Right lobe of liver (tissue), 6 donors: Measurements from ENCODE around the gene SAXO1. TPM values are rescaled to one million over a fixed set of nuclear protein-coding genes. Genes with fewer than 3 reads are reported as not detected.

Experiments used
- ATAC-seq, 4 donors: fragments of 200-7000 bp; cut with Tn5 transposase; one replicate each; pipeline ENCODE4 v1.9.1; 2020; ENCODE audit warnings: mild to moderate bottlenecking in 4 of 4, moderate library complexity in 4 of 4
- DNase-seq, 3 donors: peaks; one replicate each; pipeline ENCODE4 v3.0.0-alpha.2; 2020
- H3K27ac ChIP-seq, 3 donors: fragments of 200-600 bp; one replicate each; pipeline ENCODE4 v1.8.0; 2022
- H3K27me3 ChIP-seq, 2 donors: fragments of 200-600 bp; one replicate each; pipeline ENCODE4 v1.8.0; 2022
- H3K36me3 ChIP-seq, 4 donors: fragments of 200-600 bp; sonication (generic) in 1 of 4; one replicate each; pipeline versions ENCODE4 v1.5.1 to v1.8.0; 2017 to 2022; ENCODE audit warnings: control low read depth in 1 of 4
- H3K4me1 ChIP-seq, 4 donors: fragments of 200-600 bp; sonication (generic) in 1 of 4; one replicate each; pipeline versions ENCODE4 v1.5.1 to v1.8.0; 2017 to 2022; ENCODE audit warnings: control low read depth in 1 of 4
- H3K4me3 ChIP-seq, 3 donors: fragments of 200-600 bp; one replicate each; pipeline ENCODE4 v1.8.0; 2022
- H3K9me3 ChIP-seq, 4 donors: fragments of 200-600 bp; sonication (generic) in 1 of 4; one replicate each; pipeline versions ENCODE4 v1.5.1 to v1.8.0; 2017 to 2022; ENCODE audit warnings: control low read depth in 1 of 4
- CTCF ChIP-seq, 4 donors: fragments of 200-600 bp in 3 of 4; fragments of 450-650 bp in 1 of 4; IDR thresholded peaks; one replicate each; pipeline versions ENCODE4 v1.5.1 to v1.8.0; 2016 to 2022; ENCODE audit warnings: antibody characterized with exemption in 4 of 4, mild to moderate bottlenecking in 2 of 4
- POLR2A ChIP-seq: fragments of 450-650 bp; IDR thresholded peaks from one replicate; pipeline ENCODE4 v1.6.1; 2017; ENCODE audit warnings: antibody characterized with exemption, mild to moderate bottlenecking
- WGBS: methylation state at CpG from one replicate; pipeline ENCODE4 v1.1.6; 2018; ENCODE audit warnings: low coverage, low lambda C conversion rate; ENCODE audit not compliant: insufficient coverage; ENCODE audit errors: missing lambda C conversion rate; 5-methylcytosine and 5-hydroxymethylcytosine counted together
- intact Hi-C, 2 donors: fragments of 100-400 bp; cut with DNase I; formaldehyde crosslinking; loops; one replicate each; pipeline versions ENCODE4 v1.11.2 to v1.14.1; 2022
- total RNA-seq, 6 experiments: library from RNA; depleted of rRNA in 2 of 6; stranded (reverse); fragments of >200 nt in 2 of 6; fragmentation: NEBNext Ultra II Directional in 3 of 6; extraction: Animal tissue kit (Norgen Biotek cat#: 25700) in 3 of 6; gene quantifications; one replicate each; pipeline versions ENCODE4 v1.1.0 to v1.2.4, GENCODE V29; 2016 to 2023
- donor health status: DM: no; HTN: yes; CAD: no.
- donor health status: DM: no; HTN: no; CAD: no.
- donor health status: DM: no; HTN: no; CAD: no.
- donor health status: DM: no; HTN: yes; CAD: no.
- donor health status: DM: no; HTN: yes; CAD: no.

SAXO1 gene
- total RNA-seq, 6 experiments from 2014 or later, result 0.15 TPM; not detected in 5

DNA sequence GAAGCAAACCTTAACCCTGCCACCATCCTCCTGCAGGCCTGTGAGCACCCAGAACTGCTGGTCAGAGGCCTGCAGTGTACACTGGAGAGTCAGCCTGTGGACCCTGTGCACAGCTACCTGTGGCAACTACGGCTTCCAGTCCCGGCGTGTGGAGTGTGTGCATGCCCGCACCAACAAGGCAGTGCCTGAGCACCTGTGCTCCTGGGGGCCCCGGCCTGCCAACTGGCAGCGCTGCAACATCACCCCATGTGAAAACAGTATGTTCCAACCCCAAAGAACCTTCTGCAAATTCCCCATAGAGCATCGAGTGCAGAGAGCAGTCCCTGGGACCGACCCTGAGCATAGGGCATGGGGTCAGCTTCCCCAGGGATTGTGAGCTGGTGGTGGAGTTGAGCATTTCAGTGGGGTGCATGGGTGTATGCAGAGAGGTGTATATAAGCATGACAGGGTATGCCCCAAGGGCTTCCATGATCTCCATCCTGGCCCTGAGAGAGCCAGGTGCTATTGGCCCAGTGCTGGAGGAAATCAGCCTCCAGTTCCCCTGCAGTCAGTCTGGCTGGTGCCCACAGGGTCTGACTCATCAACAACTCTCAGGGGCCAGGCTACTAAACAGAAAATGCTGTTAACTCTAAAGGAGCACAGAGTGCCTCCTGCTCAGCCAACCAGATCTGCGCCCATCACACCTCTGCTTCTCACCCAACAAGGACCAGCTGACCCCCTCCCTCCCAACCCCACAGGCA is 126.2 kb downstream of the SAXO1 start:
- Histone ChIP-seq H3K36me3 (no peaks in the 10 kb centered on the region), H3K4me1 (no peaks in the 10 kb centered on the region), H3K27ac (no peak overlapping the region), H3K27me3 (no peaks in the 10 kb centered on the region), H3K4me3 (no peak overlapping the region), H3K9me3 (no peaks in the 10 kb centered on the region)
- 92% methylated on average over 2 of the region's 9 CpGs for WGBS
- ATAC-seq (peak in 1 of 4 donors; percentile 29), DNase-seq (no peak)
- intact Hi-C loops, result no loop called here
- no peak for TF ChIP-seq CTCF (IDR thresholded peaks at IDR 0.05)

DNA sequence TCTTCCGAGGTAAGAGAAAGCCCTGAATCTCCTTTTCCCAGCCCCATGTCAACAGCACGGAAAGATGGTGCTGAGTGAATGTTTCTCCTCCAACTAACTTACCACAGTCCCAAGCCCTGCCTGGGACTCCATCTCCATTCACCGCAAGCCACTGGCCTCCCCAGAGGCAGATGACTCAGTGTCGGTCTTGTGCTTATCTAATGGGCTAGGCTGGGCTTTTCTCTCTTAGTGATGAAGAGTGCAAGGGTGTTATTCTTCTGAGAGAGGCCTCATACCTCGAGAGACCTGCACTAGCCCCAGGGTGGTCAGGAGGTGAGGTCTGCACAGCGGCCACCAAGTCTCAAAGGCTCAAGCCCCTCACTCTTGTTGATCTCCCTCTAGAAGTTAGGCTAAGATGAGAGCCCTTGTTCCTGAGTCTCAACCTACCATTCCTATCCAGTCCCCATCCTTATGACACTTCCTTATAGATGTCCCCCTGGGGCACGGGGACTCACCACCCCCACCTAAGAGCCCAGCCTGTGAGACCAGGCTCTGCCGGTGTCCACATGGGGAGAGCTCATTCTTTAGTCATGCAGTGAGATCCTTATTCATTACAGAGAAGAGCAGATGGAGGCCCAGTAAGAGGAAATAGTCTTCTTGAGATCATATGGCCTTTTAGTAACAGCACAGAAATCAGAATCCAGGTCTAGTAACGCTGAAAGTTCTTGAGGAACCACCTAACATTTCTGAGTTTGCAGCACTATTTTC is 127.0 kb downstream of the SAXO1 start:
- Histone ChIP-seq H3K4me3 (no peak overlapping the region), H3K36me3 (no peaks in the 10 kb centered on the region), H3K27me3 (no peaks in the 10 kb centered on the region), H3K27ac (no peak overlapping the region), H3K4me1 (no peaks in the 10 kb centered on the region), H3K9me3 (no peaks in the 10 kb centered on the region)
- no peak for ATAC-seq
- TF ChIP-seq CTCF (IDR thresholded peaks at IDR 0.05), result no peak
- no peak for TF ChIP-seq POLR2A
- WGBS, result 76% methylated on average over 7 of the region's 9 CpGs
- intact Hi-C loops, result no loop called here
- no peak for DNase-seq

DNA sequence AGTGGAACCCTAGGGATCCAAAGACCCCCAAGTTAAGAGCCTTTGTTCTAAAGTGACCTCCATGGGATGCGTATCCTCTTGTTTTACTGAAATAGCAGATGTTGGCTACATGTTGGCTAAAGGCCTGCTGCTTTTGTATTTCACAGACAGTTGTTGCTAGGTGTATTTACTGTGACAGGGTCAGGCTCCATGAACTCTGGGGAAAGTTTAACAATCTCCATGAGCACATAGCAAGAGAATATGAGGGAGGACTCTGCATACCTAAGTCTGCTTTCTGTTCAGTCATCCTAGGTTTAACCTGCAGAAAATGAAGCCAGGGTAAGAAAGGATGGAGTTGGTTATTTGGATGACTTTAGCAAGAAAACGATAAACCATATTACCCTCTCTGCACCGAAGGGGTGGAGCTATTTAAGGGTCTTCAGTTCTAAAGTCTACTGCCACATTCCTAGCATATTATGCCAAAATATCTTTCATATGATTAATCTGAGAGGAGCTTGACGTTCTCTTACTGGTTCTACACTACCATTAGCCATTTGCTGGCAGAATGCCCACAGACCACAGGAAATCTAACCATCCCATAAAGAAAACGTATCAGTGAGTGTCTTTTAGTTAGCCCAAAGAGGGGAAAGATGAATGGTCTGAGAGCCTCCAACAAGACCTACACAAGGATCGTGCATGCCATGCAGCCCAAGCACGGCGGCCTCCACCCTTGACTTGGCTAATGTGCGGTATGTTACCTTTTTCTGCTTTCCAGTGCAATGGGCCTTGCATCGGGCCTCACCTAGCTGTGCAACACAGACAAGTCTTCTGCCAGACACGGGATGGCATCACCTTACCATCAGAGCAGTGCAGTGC is 127.8 kb downstream of the SAXO1 start:
- TF ChIP-seq POLR2A, result no peak
- no peak for TF ChIP-seq CTCF (IDR thresholded peaks at IDR 0.05)
- Histone ChIP-seq H3K27me3 (no peaks in the 10 kb centered on the region), H3K4me1 (no peaks in the 10 kb centered on the region), H3K27ac (no peak overlapping the region), H3K9me3 (no peaks in the 10 kb centered on the region), H3K4me3 (no peak overlapping the region), H3K36me3 (no peaks in the 10 kb centered on the region)
- DNase-seq, result no peak
- intact Hi-C loops, result no loop called here
- 61% methylated on average over 5 of the region's 11 CpGs for WGBS
- ATAC-seq, result no peak

DNA sequence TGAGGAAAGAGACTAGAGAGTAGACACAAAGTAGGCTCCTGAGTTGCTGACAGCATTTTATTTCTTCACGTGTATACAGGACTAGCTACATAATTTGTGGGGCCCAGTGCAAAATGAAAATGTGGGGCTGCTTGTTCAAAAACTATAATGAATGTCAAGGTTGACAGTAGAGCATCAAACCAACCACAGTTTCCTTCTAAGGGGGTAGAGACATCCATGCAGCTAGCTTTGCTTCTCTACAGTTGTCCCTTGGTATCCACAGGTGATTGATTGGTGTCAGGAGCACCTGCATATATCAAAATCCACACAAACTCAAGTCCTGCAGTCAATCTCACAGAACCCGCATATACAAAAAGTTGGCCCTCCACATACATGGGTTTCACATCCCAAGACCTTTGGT is 129.6 kb downstream of the SAXO1 start:
- H3K27ac ChIP-seq, result no peak overlapping the region
- ATAC-seq, result no peak
- H3K9me3 ChIP-seq, result no peaks in the 10 kb centered on the region
- no peaks in the 10 kb centered on the region for H3K4me1 ChIP-seq
- 78% methylated on average over 2 of the region's 2 CpGs for WGBS
- intact Hi-C loops, result no loop called here
- no peak for DNase-seq
- H3K27me3 ChIP-seq, result no peaks in the 10 kb centered on the region
- no peaks in the 10 kb centered on the region for H3K36me3 ChIP-seq
- TF ChIP-seq POLR2A (no peak), CTCF (IDR thresholded peaks at IDR 0.05) (no peak)
- H3K4me3 ChIP-seq, result no peak overlapping the region
